ENCODE measurements around the gene SNAP47.

The SNAP47 gene

GRCh38 chr1:227732586-227733308 is 2.5 kb upstream of the SNAP47 start:
- DNase-seq = no peak

- no peak for DNase-seq
Measured at GRCh38 chr1:227733309-227733705, 1.9 kb upstream of the SNAP47 start.

GRCh38 chr1:227733751-227734545 is 1.3 kb upstream of the SNAP47 start:
- DNase-seq = no peak

- no peak for DNase-seq
Measured at GRCh38 chr1:227734546-227734855, 734 bp upstream of the SNAP47 start.

- DNase-seq = no peak
Measured at GRCh38 chr1:227735539-227736285, 477 bp downstream of the SNAP47 start.

GRCh38 chr1:227736814-227737432 is 1.7 kb downstream of the SNAP47 start:
- DNase-seq = no peak

- no peak for DNase-seq
Measured at GRCh38 chr1:227738820-227739219, 3.6 kb downstream of the SNAP47 start.

- DNase-seq = no peak
Measured at GRCh38 chr1:227739636-227740035, 4.4 kb downstream of the SNAP47 start.

GRCh38 chr1:227740401-227740960 is 5.2 kb downstream of the SNAP47 start:
- no peak for DNase-seq

GRCh38 chr1:227741166-227741870 is 6.1 kb downstream of the SNAP47 start:
- DNase-seq = no peak

GRCh38 chr1:227742738-227743715 is 7.8 kb downstream of the SNAP47 start:
- no peak for DNase-seq

GRCh38 chr1:227744668-227745067 is 9.4 kb downstream of the SNAP47 start:
- no peak for DNase-seq

GRCh38 chr1:227745568-227746265 is 10.5 kb downstream of the SNAP47 start:
- no peak for DNase-seq

GRCh38 chr1:227746676-227747075 is 11.4 kb downstream of the SNAP47 start:
- no peak for DNase-seq

GRCh38 chr1:227747382-227747781 is 12.1 kb downstream of the SNAP47 start:
- DNase-seq = no peak

- DNase-seq = no peak
Measured at GRCh38 chr1:227747948-227748495, 12.8 kb downstream of the SNAP47 start.

- no peak for DNase-seq
Measured at GRCh38 chr1:227748496-227749182, 13.4 kb downstream of the SNAP47 start.

- DNase-seq = no peak
Measured at GRCh38 chr1:227749225-227749624, 14.0 kb downstream of the SNAP47 start.

GRCh38 chr1:227749916-227750710 is 14.9 kb downstream of the SNAP47 start:
- no peak for DNase-seq

All from activated CD4-positive, alpha-beta T cell treated with anti-CD3 and anti-CD28 coated beads, Interleukin-2, amount 50 U/mL, for 4 hours (primary cell).